H1 (cell line): Measurements from ENCODE around the gene FOXS1. TPM values are rescaled to one million over a fixed set of nuclear protein-coding genes. Genes with fewer than 3 reads are reported as not detected.

ENCODE experiments used
- CTCF ChIA-PET: fragments of 300-600 bp; sonication (Branson Sonifier 250); formaldehyde crosslinking; loops from one replicate; lab custom pipeline; 2021; ENCODE audit not compliant: partially characterized antibody; lab: Charles Lee
- POLR2A ChIA-PET: fragments of 300-600 bp; sonication (Branson Sonifier 250); formaldehyde crosslinking; loops from one replicate; lab custom pipeline; 2021; ENCODE audit warnings: inconsistent platforms; ENCODE audit not compliant: partially characterized antibody; lab: Charles Lee
- DNase-seq, 2 experiments: peaks; one replicate each; pipeline versions ENCODE4 v3.0.0 to v3.0.0-alpha.2; 2010 to 2022; ENCODE audit warnings: low spot score in 2 of 2, low read depth in 1 of 2, mixed read lengths in 1 of 2
- FAIRE-seq: peaks from 2 replicates; lab custom pipeline; 2011; peaks lifted over from hg19 to GRCh38; lab: Jason Lieb, UNC
- H2AFZ ChIP-seq: 2 replicates; pipeline ENCODE4 v1.8.1; 2012; ENCODE audit warnings: low read length, inconsistent platforms
- H2AK5ac ChIP-seq: 2 replicates; pipeline ENCODE4 v1.6.1; 2013; ENCODE audit warnings: low read depth, low read length
- H2BK120ac ChIP-seq: replicated peaks from 2 replicates; pipeline ENCODE3; 2013; ENCODE audit warnings: low read depth, low read length, inconsistent platforms
- H2BK12ac ChIP-seq: 2 replicates; pipeline ENCODE4 v1.6.1; 2013; ENCODE audit warnings: low read depth, low read length
- H2BK15ac ChIP-seq: 2 replicates; pipeline ENCODE4 v1.6.1; 2013; ENCODE audit warnings: low read length
- H2BK20ac ChIP-seq: 2 replicates; pipeline ENCODE4 v1.6.1; 2013; ENCODE audit warnings: low read length
- H2BK5ac ChIP-seq: 2 replicates; pipeline ENCODE4 v1.6.1; 2013; ENCODE audit warnings: low read depth, low read length
- H3K14ac ChIP-seq: 2 replicates; pipeline ENCODE4 v1.6.1; 2013; ENCODE audit warnings: inconsistent platforms; ENCODE audit not compliant: insufficient read length
- H3K18ac ChIP-seq: 2 replicates; pipeline ENCODE4 v1.6.1; 2013; ENCODE audit warnings: low read length; ENCODE audit errors: extremely low read depth
- H3K23ac ChIP-seq: 2 replicates; pipeline ENCODE4 v1.6.1; 2013; ENCODE audit warnings: inconsistent platforms; ENCODE audit not compliant: insufficient read length
- H3K23me2 ChIP-seq: 2 replicates; pipeline ENCODE4 v1.6.1; 2013; ENCODE audit warnings: low read depth, low read length
- H3K27ac ChIP-seq: 2 replicates; pipeline ENCODE4 v1.6.1; 2011; ENCODE audit warnings: low read depth, low read length, inconsistent platforms
- H3K27me3 ChIP-seq, 4 experiments: replicated peaks in 1 of 4; 1 replicate in 1 of 4; 2 replicates in 3 of 4; pipeline versions ENCODE4 v1.6.1 to v1.8.1; 2011 to 2013; ENCODE audit warnings: low read length in 3 of 4, mild to moderate bottlenecking in 3 of 4, inconsistent platforms in 2 of 4, mixed read lengths in 2 of 4, moderate library complexity in 1 of 4; ENCODE audit not compliant: control insufficient read depth in 3 of 4, insufficient read depth in 3 of 4; ENCODE audit errors: extremely low read depth in 1 of 4
- H3K36me3 ChIP-seq, 4 experiments: 2 replicates each; pipeline versions ENCODE4 v1.6.1 to v1.8.1; 2011 to 2013; ENCODE audit warnings: mild to moderate bottlenecking in 4 of 4, low read length in 3 of 4, moderate library complexity in 2 of 4, control low read depth in 1 of 4, inconsistent platforms in 1 of 4; ENCODE audit not compliant: insufficient read depth in 4 of 4, control insufficient read depth in 2 of 4
- H3K4ac ChIP-seq: replicated peaks from 2 replicates; pipeline ENCODE3; 2013; ENCODE audit warnings: low read length, low read depth, mixed read lengths, inconsistent platforms; ENCODE audit not compliant: insufficient read length
- H3K4me1 ChIP-seq, 4 experiments: replicated peaks in 1 of 4; 1 replicate in 1 of 4; 2 replicates in 3 of 4; pipeline versions ENCODE4 v1.6.1 to v1.8.1; 2011 to 2013; ENCODE audit warnings: low read length in 3 of 4, inconsistent platforms in 2 of 4, mixed read lengths in 1 of 4; ENCODE audit not compliant: insufficient read depth in 4 of 4, control insufficient read depth in 3 of 4
- H3K4me2 ChIP-seq, 2 experiments: 2 replicates each; pipeline versions ENCODE4 v1.6.1 to v1.8.1; 2011 to 2013; ENCODE audit warnings: low read depth in 2 of 2, low read length in 2 of 2, control low read depth in 1 of 2, inconsistent platforms in 1 of 2, mild to moderate bottlenecking in 1 of 2; ENCODE audit not compliant: insufficient read depth in 1 of 2
- H3K4me3 ChIP-seq, 4 experiments: fragments of 200-600, 300-600 bp in 1 of 4; sonication (generic), shearing (Covaris generic), sonication (Bioruptor Twin) in 1 of 4; 2 replicates each; pipeline versions ENCODE4 v1.5.1 to v1.8.1; 2011 to 2016; ENCODE audit warnings: low read length in 4 of 4, low read depth in 3 of 4, control low read depth in 2 of 4, inconsistent platforms in 2 of 4, mild to moderate bottlenecking in 2 of 4, mixed read lengths in 1 of 4, moderate library complexity in 1 of 4; ENCODE audit not compliant: insufficient read depth in 2 of 4; ENCODE audit errors: extremely low read depth in 1 of 4
- H3K56ac ChIP-seq: replicated peaks from 2 replicates; pipeline ENCODE3; 2013; ENCODE audit warnings: low read depth, mild to moderate bottlenecking, mixed read lengths, low read length, inconsistent platforms; ENCODE audit not compliant: insufficient read length
- H3K79me1 ChIP-seq: 2 replicates; pipeline ENCODE4 v1.6.1; 2013; ENCODE audit warnings: low read depth, low read length, control low read depth
- H3K79me2 ChIP-seq, 2 experiments: 2 replicates each; pipeline versions ENCODE4 v1.6.1 to v1.8.1; 2012 to 2013; ENCODE audit warnings: low read length in 2 of 2, mild to moderate bottlenecking in 2 of 2, inconsistent platforms in 1 of 2; ENCODE audit not compliant: insufficient read depth in 2 of 2, control insufficient read depth in 1 of 2
- H3K9ac ChIP-seq, 4 experiments: replicated peaks in 1 of 4; 1 replicate in 1 of 4; 2 replicates in 3 of 4; pipeline versions ENCODE4 v1.6.1 to v1.8.1; 2011 to 2013; ENCODE audit warnings: low read depth in 3 of 4, low read length in 3 of 4, control low read depth in 2 of 4, mild to moderate bottlenecking in 2 of 4, moderate library complexity in 2 of 4, inconsistent platforms in 1 of 4; ENCODE audit errors: extremely low read depth in 1 of 4
- H3K9me3 ChIP-seq, 2 experiments: 2 replicates each; pipeline versions ENCODE4 v1.6.1 to v1.8.1; 2012 to 2013; ENCODE audit warnings: mild to moderate bottlenecking in 2 of 2, moderate library complexity in 2 of 2, control low read depth in 1 of 2, inconsistent platforms in 1 of 2, low read depth in 1 of 2, low read length in 1 of 2, mixed read lengths in 1 of 2; ENCODE audit not compliant: insufficient read depth in 2 of 2
- H4K20me1 ChIP-seq, 2 experiments: replicated peaks in 1 of 2; 2 replicates each; pipeline versions ENCODE3 to v1.8.1; 2011 to 2013; ENCODE audit warnings: inconsistent platforms in 2 of 2, low read length in 2 of 2, mild to moderate bottlenecking in 1 of 2; ENCODE audit not compliant: insufficient read depth in 2 of 2, control insufficient read depth in 1 of 2
- H4K5ac ChIP-seq: 2 replicates; pipeline ENCODE4 v1.6.1; 2013; ENCODE audit warnings: low read length, low read depth, mixed read lengths, inconsistent platforms; ENCODE audit not compliant: insufficient read length
- H4K8ac ChIP-seq: 2 replicates; pipeline ENCODE4 v1.8.0; 2013; ENCODE audit warnings: mild to moderate bottlenecking, moderate library complexity, low read length, inconsistent platforms; ENCODE audit not compliant: insufficient read depth; ENCODE audit errors: extremely low read depth
- H4K91ac ChIP-seq: replicated peaks from 2 replicates; pipeline ENCODE3; 2013; ENCODE audit warnings: low read length, mixed read lengths, inconsistent platforms; ENCODE audit not compliant: insufficient read length
- ASH2L ChIP-seq: fragments of 200-600, 300-600 bp; sonication (generic); IDR thresholded peaks from one replicate; pipeline ENCODE4 v1.7.1; 2017; ENCODE audit warnings: low read length
- BACH1 ChIP-seq: IDR thresholded peaks from 2 replicates; pipeline ENCODE4 v1.6.1; 2012; ENCODE audit warnings: low read length, improper control_type of control experiment
- CREB1 ChIP-seq: IDR thresholded peaks from 2 replicates; pipeline ENCODE4 v1.6.1; 2012; ENCODE audit warnings: inconsistent platforms
- EP300 ChIP-seq, 2 experiments: IDR thresholded peaks; 1 replicate in 1 of 2; 2 replicates in 1 of 2; pipeline ENCODE4 v1.6.1; 2011 to 2012; ENCODE audit warnings: low read depth in 2 of 2, low read length in 2 of 2, mild to moderate bottlenecking in 2 of 2, borderline replicate concordance in 1 of 2, inconsistent platforms in 1 of 2, moderate library complexity in 1 of 2
- FOSL1 ChIP-seq: IDR thresholded peaks from 2 replicates; pipeline ENCODE4 v1.6.1; 2011; ENCODE audit warnings: mild to moderate bottlenecking, low read depth, low read length, moderate library complexity; ENCODE audit not compliant: insufficient read depth
- MAFK ChIP-seq: IDR thresholded peaks from 2 replicates; pipeline ENCODE4 v1.6.1; 2012; ENCODE audit warnings: low read depth, mild to moderate bottlenecking, improper control_type of control experiment, low read length
- POU5F1 ChIP-seq: IDR thresholded peaks from 2 replicates; pipeline ENCODE4 v1.6.1; 2011; ENCODE audit warnings: low read depth, mild to moderate bottlenecking, low read length, moderate library complexity
- RAD21 ChIP-seq, 2 experiments: IDR thresholded peaks in 1 of 2; conservative IDR thresholded peaks in 1 of 2; 2 replicates each; pipeline ENCODE4 v1.6.1; 2011; ENCODE audit warnings: low read depth in 2 of 2, low read length in 2 of 2, improper control_type of control experiment in 1 of 2, inconsistent platforms in 1 of 2, mild to moderate bottlenecking in 1 of 2, moderate library complexity in 1 of 2
- RBBP5 ChIP-seq: IDR thresholded peaks from 2 replicates; pipeline ENCODE4 v1.7.1; 2012; ENCODE audit warnings: low read depth, mild to moderate bottlenecking, inconsistent platforms, low read length, moderate library complexity, borderline replicate concordance
- SAP30 ChIP-seq: fragments of 300-600 bp; sonication (generic); IDR thresholded peaks from 2 replicates; pipeline ENCODE4 v1.7.1; 2012; ENCODE audit warnings: low read length, moderate library complexity, mild to moderate bottlenecking, inconsistent platforms; ENCODE audit not compliant: insufficient read depth, insufficient replicate concordance
- SIN3A ChIP-seq, 2 experiments: IDR thresholded peaks in 1 of 2; conservative IDR thresholded peaks in 1 of 2; 2 replicates each; pipeline ENCODE4 v1.6.1; 2011 to 2012; ENCODE audit warnings: low read length in 2 of 2, improper control_type of control experiment in 1 of 2, low read depth in 1 of 2, mild to moderate bottlenecking in 1 of 2
- TBP ChIP-seq: IDR thresholded peaks from 2 replicates; pipeline ENCODE4 v1.6.1; 2011; ENCODE audit warnings: low read depth, low read length, improper control_type of control experiment
- YY1 ChIP-seq: IDR thresholded peaks from 2 replicates; pipeline ENCODE4 v1.6.1; 2011; ENCODE audit warnings: low read depth, mild to moderate bottlenecking, low read length
- WGBS, 2 experiments: shearing (Covaris generic) in 1 of 2; methylation state at CpG; one replicate each; pipeline versions ENCODE4 v1.1.6 to v1.1.7; 2013 to 2015; ENCODE audit warnings: low lambda C conversion rate in 2 of 2, mixed read lengths in 2 of 2, inconsistent platforms in 1 of 2, low coverage in 1 of 2, missing lambda C conversion rate in 1 of 2; ENCODE audit not compliant: insufficient replicate concordance in 2 of 2, insufficient coverage in 1 of 2, insufficient read length in 1 of 2; ENCODE audit errors: extremely low coverage in 1 of 2, missing lambda C conversion rate in 1 of 2; 5-methylcytosine and 5-hydroxymethylcytosine counted together
- polyA plus RNA-seq, 7 experiments: library from polyadenylated mRNA; depleted of rRNA in 3 of 7; stranded (reverse) in 5 of 7; unstranded in 2 of 7; fragments of >200 nt in 5 of 7; fragments of 200-250 nt in 2 of 7; gene quantifications; 1 replicate in 5 of 7; 2 replicates in 1 of 7; 4 replicates in 1 of 7; pipeline versions ENCODE4 v1.2.1 to v1.2.3, GENCODE V29; 2011 to 2013; ENCODE audit warnings: missing spikeins in 2 of 7, mixed read lengths in 2 of 7
- total RNA-seq: library from RNA; stranded (reverse); fragmentation: NEBNext Ultra II Directional; extraction: Animal tissue kit (Norgen Biotek cat#: 25700); gene quantifications from 2 replicates; pipeline ENCODE4 v1.2.1, GENCODE V29; 2021

FOXS1 gene
- total and polyA plus RNA-seq, 2 of the 8 experiments (the other 6 are each of a cell fraction or from before 2014, with no cell fraction given) = 0.45 TPM; not detected in 1

DNA sequence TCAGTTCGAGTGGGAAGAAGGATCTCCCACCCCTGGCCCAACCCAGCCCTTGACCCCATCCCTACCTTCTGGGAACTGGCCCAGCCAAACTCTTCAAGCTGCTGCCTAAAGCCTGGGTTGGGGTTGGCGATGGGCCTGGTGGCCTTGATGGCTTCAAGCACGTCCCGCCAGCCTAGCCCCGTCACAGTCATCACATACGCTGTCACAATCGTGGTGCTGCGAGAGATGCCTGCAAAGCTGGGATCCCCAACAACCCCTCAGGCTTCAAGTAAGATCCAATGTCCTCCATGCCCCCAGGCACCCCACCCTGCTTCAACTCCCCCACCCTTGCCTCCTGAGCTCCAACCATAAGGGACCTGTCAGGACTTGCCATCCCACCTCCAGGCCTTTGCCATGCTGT is 17.1 kb upstream of the FOXS1 start:
- no peaks in the 10 kb centered on the region for H3K36me3 ChIP-seq
- no peak overlapping the region for H2BK5ac ChIP-seq
- H2AFZ ChIP-seq = no peak overlapping the region
- peak overlapping the region; percentile 99 for H2BK15ac ChIP-seq
- no peak for DNase-seq
- no peaks in the 10 kb centered on the region for H3K9me3 ChIP-seq
- peaks cover 3 to 24% (median 13%) of the 10 kb centered on the region in 4 experiments for H3K4me1 ChIP-seq
- no peaks in the 10 kb centered on the region for H3K79me1 ChIP-seq
- H3K4me3 ChIP-seq = peak overlapping the region; percentile 60 to 86 (median 74); a peak in 7 of 8 replicates
- no peak overlapping the region for H3K27ac ChIP-seq
- ChIA-PET CTCF (interaction anchor here (0.8 to 4.4 kb wide), 6 partner anchors 9 to 89 kb away, joined by 3 to 26 read pairs (median 4); partner anchors contain the start of gene PDRG1), POLR2A (interaction anchor here (1.0 kb wide), 1 partner anchor 105 kb away, joined by 3 read pairs; no protein-coding TSS in a partner anchor)
- H3K27me3 ChIP-seq = peaks cover 0 to 18% (median 14%) of the 10 kb centered on the region in 4 experiments; a peak in 5 of 7 replicates
- WGBS, 2 experiments = 86% methylated on average over 8 of the region's 8 CpGs; no CpG with 5 or more reads in 1 of the 2 experiments
- FAIRE-seq = no peak
- H3K4me2 ChIP-seq = peak overlapping the region; percentile 68 to 97
- H3K56ac ChIP-seq = no peak overlapping the region
- no peak overlapping the region for H4K5ac ChIP-seq
- peak overlapping the region; percentile 88; the same call in 1 of the 2 replicates for H2BK12ac ChIP-seq
- H2BK120ac ChIP-seq = no peak overlapping the region
- peak overlapping the region; percentile 67 for H3K18ac ChIP-seq
- H3K23ac ChIP-seq = no peak overlapping the region
- H3K23me2 ChIP-seq = peaks cover 15% of the 10 kb centered on the region
- no peak overlapping the region; a peak in 1 of 7 replicates for H3K9ac ChIP-seq
- H4K8ac ChIP-seq = no peak overlapping the region
- H3K4ac ChIP-seq = peak overlapping the region; percentile 15
- H4K91ac ChIP-seq = peak overlapping the region; percentile 34
- H2BK20ac ChIP-seq = no peak overlapping the region
- H3K79me2 ChIP-seq = no peaks in the 10 kb centered on the region
- H3K14ac ChIP-seq = no peak overlapping the region
- no peak overlapping the region for H2AK5ac ChIP-seq
- no peaks in the 10 kb centered on the region for H4K20me1 ChIP-seq
- TF ChIP-seq MAFK (no peak), POU5F1 (no peak), RBBP5 (no peak), EP300 (IDR thresholded peaks at IDR 0.05; ENCODE audit: borderline replicate concordance in 1 of 2, low read depth in 2 of 2, low read length in 2 of 2) (no peak), TBP (no peak), ASH2L (no peak), BACH1 (no peak), RAD21 (IDR thresholded peaks at IDR 0.05 in 1 of 2, conservative IDR thresholded peaks at IDR 0.05 in 1 of 2; ENCODE audit: low read depth in 2 of 2, low read length in 2 of 2) (no peak), FOSL1 (no peak), SAP30 (no peak), YY1 (no peak), SIN3A (conservative IDR thresholded peaks at IDR 0.05 in 1 of 2, IDR thresholded peaks at IDR 0.05 in 1 of 2; ENCODE audit: low read depth in 1 of 2, low read length in 2 of 2) (no peak), CREB1 (no peak)
